Motor neuron (in vitro differentiated cells): ENCODE measurements around the gene TNIP1. TPM values are rescaled to one million over a fixed set of nuclear protein-coding genes. Genes with fewer than 3 reads are reported as not detected.

Source experiments
- ATAC-seq, 8 experiments: fragments of 200-7000 bp; cut with Tn5 transposase; replicated peaks in 6 of 8; 2 replicates each; pipeline ENCODE4 v1.8.0; 2021; ENCODE audit warnings: mild to moderate bottlenecking in 8 of 8, moderate library complexity in 8 of 8
- H3K27ac ChIP-seq, 2 donors: fragments of 250-450 bp; sonication (Bioruptor Pico); 2 replicates each; pipeline ENCODE4 v1.9.0; 2021; ENCODE audit warnings: antibody characterized with exemption in 2 of 2, mild to moderate bottlenecking in 2 of 2, moderate library complexity in 1 of 2
- H3K4me1 ChIP-seq, 2 donors: fragments of 250-450 bp; sonication (Bioruptor Pico); replicated peaks in 1 of 2; 2 replicates each; pipeline ENCODE4 v1.6.1; 2021; ENCODE audit warnings: antibody characterized with exemption in 2 of 2, mild to moderate bottlenecking in 2 of 2, moderate library complexity in 1 of 2
- H3K4me3 ChIP-seq, 5 donors: fragments of 250-450 bp; sonication (Bioruptor Pico); 2 replicates each; pipeline ENCODE4 v1.9.0; 2021; ENCODE audit warnings: antibody characterized with exemption in 5 of 5, mild to moderate bottlenecking in 5 of 5, moderate library complexity in 4 of 5
- WGBS, 10 experiments: fragments of 450-650 bp; shearing (Covaris generic); methylation state at CpG; one replicate each; pipeline ENCODE4 v1.0.0; 2022; 5-methylcytosine and 5-hydroxymethylcytosine counted together
- in situ Hi-C, 9 experiments: fragments of 400-800 bp; cut with MboI; loops; one replicate each; pipeline ENCODE4 v1.15.0; 2021; ENCODE audit warnings: low sequenced_read_pairs in 9 of 9, low pct_unique_long_range_greater_than_20kb in 2 of 9; ENCODE audit not compliant: unreplicated experiment in 9 of 9
- total RNA-seq, 8 experiments: library from RNA; unstranded; fragments of 300-600 nt; gene quantifications; 2 replicates each; pipeline versions ENCODE4 v1.2.3 to v1.2.4, GENCODE V29; 2022

Gene TNIP1, protein sequence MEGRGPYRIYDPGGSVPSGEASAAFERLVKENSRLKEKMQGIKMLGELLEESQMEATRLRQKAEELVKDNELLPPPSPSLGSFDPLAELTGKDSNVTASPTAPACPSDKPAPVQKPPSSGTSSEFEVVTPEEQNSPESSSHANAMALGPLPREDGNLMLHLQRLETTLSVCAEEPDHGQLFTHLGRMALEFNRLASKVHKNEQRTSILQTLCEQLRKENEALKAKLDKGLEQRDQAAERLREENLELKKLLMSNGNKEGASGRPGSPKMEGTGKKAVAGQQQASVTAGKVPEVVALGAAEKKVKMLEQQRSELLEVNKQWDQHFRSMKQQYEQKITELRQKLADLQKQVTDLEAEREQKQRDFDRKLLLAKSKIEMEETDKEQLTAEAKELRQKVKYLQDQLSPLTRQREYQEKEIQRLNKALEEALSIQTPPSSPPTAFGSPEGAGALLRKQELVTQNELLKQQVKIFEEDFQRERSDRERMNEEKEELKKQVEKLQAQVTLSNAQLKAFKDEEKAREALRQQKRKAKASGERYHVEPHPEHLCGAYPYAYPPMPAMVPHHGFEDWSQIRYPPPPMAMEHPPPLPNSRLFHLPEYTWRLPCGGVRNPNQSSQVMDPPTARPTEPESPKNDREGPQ
- 10 to 100 TPM; 13.7 to 55.6 (median 26.9) TPM for total RNA-seq

GRCh38 chr5:151080613-151081430 lies at the start of gene TNIP1:
TNIP1 (minus strand) TSS chr5:151081034; CDS start chr5:151065095, 15,939 bp downstream.
- Histone ChIP-seq H3K4me3 (peak within 1 kb of the TSS; percentile 55 to 99 (median 93)), H3K27ac (peak within 1 kb of the TSS; percentile 93 to 98), H3K4me1 (peaks cover 12% of the 10 kb centered on the region in 2 donors)
- ATAC-seq = peak; percentile 84 to 94 (median 92)
- 0% methylated on average over 3 to 15 of the region's 86 CpGs; no CpG with 5 or more reads in 6 of the 10 experiments for WGBS, 10 experiments
- in situ Hi-C loops = no loop called here

DNA sequence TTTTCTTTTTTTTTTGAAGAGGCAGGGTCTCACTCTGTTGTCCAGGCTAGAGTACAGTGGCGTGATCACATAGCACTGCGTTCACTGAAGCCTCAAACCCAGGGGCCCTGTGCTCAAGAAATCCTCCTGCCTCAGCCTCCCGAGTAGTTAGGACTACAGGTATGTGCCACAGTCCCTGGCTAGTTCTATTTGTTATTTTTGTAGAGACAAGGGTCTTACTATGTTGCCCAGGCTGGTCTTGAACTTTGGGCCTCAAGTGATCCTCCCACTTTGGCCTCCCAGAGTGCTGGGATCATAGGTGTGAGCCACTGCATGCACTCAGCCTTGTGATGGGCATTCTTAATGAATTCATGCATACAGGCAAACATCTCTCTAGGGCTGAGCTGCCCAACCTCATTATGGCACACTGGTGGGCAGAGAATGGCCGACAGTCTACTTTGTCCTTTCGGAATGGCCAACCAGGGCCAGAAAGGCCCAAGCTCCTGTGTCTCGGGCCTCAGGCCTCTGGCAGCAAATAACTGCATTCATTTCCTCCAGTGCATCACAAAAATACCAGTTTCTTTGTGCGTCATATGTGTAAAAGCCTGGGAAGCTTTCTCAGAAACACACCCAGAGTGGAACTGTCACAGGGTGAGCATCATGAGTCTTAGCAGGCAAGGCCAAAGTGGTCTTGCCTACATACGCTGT lies 49.5 kb upstream of the TNIP1 start:
- H3K27ac ChIP-seq = no peak overlapping the region
- 87 to 100% (median 96%) methylated on average over 1 to 8 of the region's 8 CpGs; no CpG with 5 or more reads in 1 of the 10 experiments for WGBS, 10 experiments
- no peak overlapping the region for H3K4me3 ChIP-seq
- peaks cover 0 to 4% of the 10 kb centered on the region in 2 donors for H3K4me1 ChIP-seq
- in situ Hi-C loops = no loop called here
- ATAC-seq = no peak

DNA sequence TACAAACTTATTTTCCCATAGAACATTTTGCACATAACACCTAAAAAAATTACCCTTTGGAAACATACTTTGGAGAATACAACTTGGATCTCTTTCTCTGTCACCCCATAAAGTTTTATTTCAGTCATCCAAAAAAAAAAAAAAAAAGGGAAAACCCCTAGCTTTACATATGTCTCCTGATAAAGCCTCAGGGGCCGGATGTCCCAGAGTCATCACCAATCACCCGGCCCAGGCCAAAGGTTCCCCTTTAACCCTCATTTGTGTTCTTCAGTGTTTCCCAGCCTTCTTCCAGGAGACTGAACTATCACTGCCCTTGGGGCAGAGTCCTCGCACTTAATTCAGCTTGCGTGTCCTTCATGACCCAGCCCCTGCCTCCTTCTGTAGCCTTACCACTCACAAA lies 48.0 kb upstream of the TNIP1 start:
- Histone ChIP-seq H3K27ac (no peak overlapping the region), H3K4me1 (peaks cover 0 to 4% of the 10 kb centered on the region in 2 donors), H3K4me3 (no peak overlapping the region)
- in situ Hi-C loops = no loop called here
- peak in 1 of 8 experiments; percentile 39 for ATAC-seq
- WGBS, 10 experiments = 0 to 100% (median 98%) methylated on average over 1 to 4 of the region's 4 CpGs; no CpG with 5 or more reads in 2 of the 10 experiments

GRCh38 chr5:151127926-151128325 lies 47.1 kb upstream of the TNIP1 start:
- ATAC-seq = no peak
- no peak overlapping the region for H3K4me3 ChIP-seq

GRCh38 chr5:151126199-151126645 lies 45.4 kb upstream of the TNIP1 start:
- H3K4me3 ChIP-seq = no peak overlapping the region
- peaks cover 0 to 4% of the 10 kb centered on the region in 2 donors for H3K4me1 ChIP-seq
- H3K27ac ChIP-seq = no peak overlapping the region
- in situ Hi-C loops = no loop called here
- 10 to 60% (median 22%) methylated on average over 1 to 5 of the region's 9 CpGs; no CpG with 5 or more reads in 5 of the 10 experiments for WGBS, 10 experiments
- peak in 7 of 8 experiments; percentile 38 to 78 (median 57) for ATAC-seq

More at GRCh38 chr5:151127926-151128325, 47.1 kb upstream of the TNIP1 start:
- 96 to 100% (median 100%) methylated on average over 1 to 6 of the region's 8 CpGs; no CpG with 5 or more reads in 6 of the 10 experiments for WGBS, 10 experiments
- in situ Hi-C loops = no loop called here
- peaks cover 0 to 4% of the 10 kb centered on the region in 2 donors for H3K4me1 ChIP-seq
- H3K27ac ChIP-seq = no peak overlapping the region

- peaks cover 0 to 4% of the 10 kb centered on the region in 2 donors for H3K4me1 ChIP-seq
- WGBS, 10 experiments = 73 to 100% (median 88%) methylated on average over 1 to 7 of the region's 7 CpGs
- H3K4me3 ChIP-seq = no peak overlapping the region
- no peak overlapping the region for H3K27ac ChIP-seq
- in situ Hi-C loops = no loop called here
- no peak for ATAC-seq
Observed at GRCh38 chr5:151125421-151125820, 44.6 kb upstream of the TNIP1 start.

- in situ Hi-C loops = no loop called here
- 40 to 100% (median 78%) methylated on average over 1 to 10 of the region's 17 CpGs; no CpG with 5 or more reads in 2 of the 10 experiments for WGBS, 10 experiments
Observed at GRCh38 chr5:151123897-151124751, 43.3 kb upstream of the TNIP1 start.

DNA sequence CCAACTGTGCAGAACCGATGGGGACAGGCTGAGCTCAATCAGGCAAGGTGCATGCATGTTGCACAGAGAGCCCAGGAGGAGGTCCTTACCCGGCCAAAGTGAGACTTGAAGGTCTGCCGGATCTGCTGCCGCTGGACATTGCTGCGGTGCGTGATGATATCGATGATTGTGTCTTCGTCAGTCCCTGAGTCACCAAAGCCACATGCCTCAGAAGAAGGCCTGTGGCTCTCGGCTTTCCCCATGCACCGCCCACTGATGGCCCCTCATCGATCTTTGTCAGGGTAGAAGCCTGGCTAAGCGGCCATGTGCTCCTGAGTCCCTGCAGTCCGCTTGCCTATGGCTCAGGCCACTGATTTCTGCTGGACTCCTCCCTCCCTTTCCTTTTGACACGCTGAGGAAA lies 42.0 kb upstream of the TNIP1 start:
- Histone ChIP-seq H3K27ac (no peak overlapping the region), H3K4me3 (no peak overlapping the region), H3K4me1 (peaks cover 0 to 4% of the 10 kb centered on the region in 2 donors)
- no peak for ATAC-seq
- in situ Hi-C loops = no loop called here
- 89 to 100% (median 94%) methylated on average over 2 to 9 of the region's 14 CpGs; no CpG with 5 or more reads in 6 of the 10 experiments for WGBS, 10 experiments

More at GRCh38 chr5:151123897-151124751, 43.3 kb upstream of the TNIP1 start:
- ATAC-seq = peak in 2 of 8 experiments; percentile 37 to 41
- Histone ChIP-seq H3K4me1 (peaks cover 0 to 4% of the 10 kb centered on the region in 2 donors), H3K4me3 (no peak overlapping the region), H3K27ac (no peak overlapping the region)

DNA sequence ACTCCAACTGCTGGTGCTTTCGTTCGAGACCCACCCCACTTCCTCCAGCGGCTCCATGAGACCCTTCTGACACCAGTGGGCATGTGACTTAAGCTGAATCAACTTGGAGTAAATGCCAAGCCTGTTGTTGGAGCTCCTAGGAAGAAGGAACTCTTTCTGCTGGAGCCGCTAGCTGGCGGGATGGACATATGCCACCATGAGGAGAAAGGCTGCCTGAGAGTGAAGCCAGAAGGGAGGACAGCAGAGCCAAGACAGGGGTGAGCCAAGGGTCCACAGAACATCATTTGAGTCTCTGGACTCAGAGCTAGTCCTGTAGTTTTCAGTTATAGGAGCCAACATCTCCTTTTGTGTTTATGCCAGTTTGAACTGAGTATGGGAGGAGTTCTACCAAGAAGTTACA lies 40.8 kb upstream of the TNIP1 start:
- H3K4me1 ChIP-seq = peaks cover 0 to 3% of the 10 kb centered on the region in 2 donors
- WGBS, 10 experiments = 89 to 100% (median 100%) methylated on average over 2 to 5 of the region's 5 CpGs; no CpG with 5 or more reads in 3 of the 10 experiments
- in situ Hi-C loops = no loop called here
- ATAC-seq = no peak
- H3K27ac ChIP-seq = no peak overlapping the region
- H3K4me3 ChIP-seq = no peak overlapping the region

GRCh38 chr5:151121095-151121494 lies 40.3 kb upstream of the TNIP1 start:
- in situ Hi-C loops = no loop called here
- no peak overlapping the region for H3K27ac ChIP-seq
- 92 to 100% (median 100%) methylated on average over 1 to 2 of the region's 2 CpGs; no CpG with 5 or more reads in 4 of the 10 experiments for WGBS, 10 experiments

GRCh38 chr5:151118913-151119575 lies 38.2 kb upstream of the TNIP1 start:
- Histone ChIP-seq H3K4me3 (no peak overlapping the region), H3K4me1 (no peaks in the 10 kb centered on the region), H3K27ac (no peak overlapping the region)
- in situ Hi-C loops = no loop called here
- WGBS, 10 experiments = 83 to 100% (median 100%) methylated on average over 1 to 5 of the region's 7 CpGs; no CpG with 5 or more reads in 4 of the 10 experiments
- ATAC-seq = no peak

More at GRCh38 chr5:151121095-151121494, 40.3 kb upstream of the TNIP1 start:
- ATAC-seq = no peak
- Histone ChIP-seq H3K4me3 (no peak overlapping the region), H3K4me1 (no peaks in the 10 kb centered on the region)
